Uterus (tissue), 2 donors: Measurements from ENCODE around the gene TBX21.

Experiments used
- POLR2A ChIP-seq, 2 donors: fragments of 450-650 bp; IDR thresholded peaks; one replicate each; pipeline ENCODE4 v1.6.1; 2016; ENCODE audit warnings: antibody characterized with exemption in 2 of 2, mild to moderate bottlenecking in 1 of 2, moderate library complexity in 1 of 2
- TF ChIP-seq, protein P1 (sequence below), 4 experiments: fragments of 200-600 bp in 2 of 4; fragments of 450-650 bp in 2 of 4; sonication (generic) in 2 of 4; IDR thresholded peaks; one replicate each; pipeline ENCODE4 v1.5.1; 2016 to 2019; ENCODE audit warnings: antibody characterized with exemption in 4 of 4, mild to moderate bottlenecking in 2 of 4, moderate library complexity in 1 of 4

DNA sequence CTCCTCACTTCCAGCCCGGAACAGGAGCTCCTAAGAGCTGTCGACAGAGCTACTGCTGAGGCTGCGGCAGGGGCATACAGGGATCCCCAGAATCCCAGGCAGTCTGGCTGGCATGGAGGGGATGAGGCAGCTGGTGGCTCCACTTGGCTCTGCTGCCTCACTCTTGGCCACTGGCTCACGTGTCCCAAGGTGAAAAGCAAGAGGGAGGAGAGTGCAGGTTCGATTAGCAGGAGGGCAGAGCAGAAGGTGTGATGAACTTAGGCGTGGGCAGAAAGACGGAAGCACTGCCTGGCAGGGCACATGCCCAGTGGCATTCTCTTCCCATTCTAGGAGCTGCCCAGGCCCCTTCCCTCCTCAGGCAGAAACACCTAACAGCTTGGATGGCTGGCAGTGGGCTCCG, 11.3 kb upstream of the TBX21 start:
- TF ChIP-seq, protein P1, sequence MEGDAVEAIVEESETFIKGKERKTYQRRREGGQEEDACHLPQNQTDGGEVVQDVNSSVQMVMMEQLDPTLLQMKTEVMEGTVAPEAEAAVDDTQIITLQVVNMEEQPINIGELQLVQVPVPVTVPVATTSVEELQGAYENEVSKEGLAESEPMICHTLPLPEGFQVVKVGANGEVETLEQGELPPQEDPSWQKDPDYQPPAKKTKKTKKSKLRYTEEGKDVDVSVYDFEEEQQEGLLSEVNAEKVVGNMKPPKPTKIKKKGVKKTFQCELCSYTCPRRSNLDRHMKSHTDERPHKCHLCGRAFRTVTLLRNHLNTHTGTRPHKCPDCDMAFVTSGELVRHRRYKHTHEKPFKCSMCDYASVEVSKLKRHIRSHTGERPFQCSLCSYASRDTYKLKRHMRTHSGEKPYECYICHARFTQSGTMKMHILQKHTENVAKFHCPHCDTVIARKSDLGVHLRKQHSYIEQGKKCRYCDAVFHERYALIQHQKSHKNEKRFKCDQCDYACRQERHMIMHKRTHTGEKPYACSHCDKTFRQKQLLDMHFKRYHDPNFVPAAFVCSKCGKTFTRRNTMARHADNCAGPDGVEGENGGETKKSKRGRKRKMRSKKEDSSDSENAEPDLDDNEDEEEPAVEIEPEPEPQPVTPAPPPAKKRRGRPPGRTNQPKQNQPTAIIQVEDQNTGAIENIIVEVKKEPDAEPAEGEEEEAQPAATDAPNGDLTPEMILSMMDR (IDR thresholded peaks at IDR 0.05): no peak
- TF ChIP-seq POLR2A (IDR thresholded peaks at IDR 0.05): no peak
